GM19438 (cell line): ENCODE measurements around the gene HASPIN.

ENCODE experiments used
- ATAC-seq: cut with Tn5 transposase; IDR thresholded peaks from one replicate; pipeline ENCODE4 v1.9.1; 2021; ENCODE audit warnings: low read depth; ENCODE audit not compliant: unreplicated experiment

The HASPIN gene

DNA sequence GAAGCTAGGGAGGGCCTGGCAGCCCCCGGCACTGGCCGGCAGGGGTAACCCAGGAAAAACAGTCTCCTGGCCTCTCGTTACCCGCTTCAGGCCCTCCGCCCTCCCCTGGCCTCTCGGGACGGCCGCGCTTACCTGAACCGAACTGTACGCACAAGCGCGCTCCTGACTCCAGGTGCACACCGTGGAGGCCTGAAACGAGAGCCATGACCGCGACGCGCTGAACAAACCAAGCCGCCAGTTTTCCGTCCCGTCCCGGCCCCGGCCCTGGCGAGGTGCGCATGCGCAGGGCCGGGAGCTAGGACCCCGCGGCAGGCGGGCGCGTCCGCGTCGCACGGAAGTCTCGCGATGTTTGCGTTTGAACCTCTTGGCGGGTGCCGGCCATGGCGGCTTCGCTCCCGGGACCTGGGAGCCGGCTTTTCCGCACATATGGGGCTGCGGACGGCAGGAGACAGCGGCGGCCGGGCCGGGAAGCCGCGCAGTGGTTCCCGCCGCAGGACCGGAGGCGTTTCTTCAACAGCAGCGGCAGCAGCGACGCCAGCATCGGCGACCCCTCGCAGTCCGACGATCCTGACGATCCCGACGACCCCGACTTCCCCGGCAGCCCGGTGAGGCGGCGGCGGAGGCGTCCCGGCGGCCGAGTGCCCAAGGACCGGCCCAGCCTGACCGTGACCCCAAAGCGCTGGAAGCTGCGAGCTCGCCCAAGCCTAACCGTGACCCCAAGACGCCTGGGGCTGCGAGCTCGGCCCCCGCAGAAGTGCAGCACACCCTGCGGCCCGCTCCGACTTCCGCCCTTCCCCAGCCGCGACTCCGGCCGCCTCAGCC lies at the start of gene HASPIN:
Gene HASPIN (plus strand): TSS at position 348 of the 822 bp plus-strand sequence. CDS start 33 bp downstream, at position 381.
- peak; percentile 82 for ATAC-seq

DNA sequence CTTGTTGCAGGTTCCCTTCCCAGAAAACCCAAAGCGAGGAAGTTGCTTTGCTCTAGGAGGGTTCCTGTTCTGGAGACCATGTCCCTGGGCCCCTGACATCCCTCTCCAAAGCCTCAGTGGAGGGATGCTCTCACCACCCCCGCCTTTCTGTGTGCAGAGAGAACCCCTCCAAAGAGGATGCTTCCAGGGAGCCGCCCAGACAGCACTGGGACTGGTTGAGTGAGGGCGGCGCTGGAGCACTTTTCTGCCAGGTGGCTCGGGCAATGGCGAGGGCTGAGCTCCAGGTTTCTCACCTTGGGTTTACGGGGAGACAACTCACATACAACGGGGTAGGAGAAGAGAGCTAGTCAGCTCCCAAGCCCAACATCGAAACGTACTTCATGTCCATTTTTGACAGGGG lies 47.8 kb upstream of the HASPIN start:
- ATAC-seq = no peak

DNA sequence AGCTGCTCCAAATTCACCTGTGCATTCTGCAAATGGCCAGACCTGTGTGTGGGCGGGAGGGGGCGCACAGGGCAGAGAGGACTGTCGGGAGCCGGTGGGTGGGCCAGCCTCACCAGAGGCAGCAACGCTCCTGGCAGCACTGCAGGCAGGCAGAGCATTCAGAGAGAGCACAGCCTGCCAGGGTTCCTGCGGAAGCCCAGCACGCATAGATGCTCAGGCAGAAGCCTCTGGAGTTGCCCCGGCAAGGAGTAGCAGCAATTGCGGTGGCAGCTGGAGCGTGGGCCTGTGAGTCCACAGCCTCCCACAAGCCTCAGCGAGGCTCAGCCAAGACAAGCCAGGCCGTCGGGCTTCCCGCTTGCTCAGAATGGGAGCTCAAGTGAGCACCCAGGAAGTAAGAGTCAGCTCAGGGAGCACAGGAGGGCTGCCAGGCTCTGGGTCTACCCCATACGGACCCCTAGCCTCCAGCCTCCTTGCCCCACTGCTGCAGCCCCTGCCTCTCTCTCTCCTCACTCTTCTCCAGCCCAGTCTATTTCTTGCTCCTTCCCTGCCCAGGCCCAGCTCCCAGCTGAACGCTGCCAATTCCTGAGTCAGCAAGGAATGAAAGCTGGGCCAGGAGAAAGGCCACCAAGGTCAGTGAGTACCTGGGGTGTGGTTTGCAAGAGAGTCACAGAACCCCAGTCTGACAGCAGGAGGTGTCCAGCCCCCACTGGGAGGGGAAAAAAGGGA lies 45.4 kb upstream of the HASPIN start:
- no peak for ATAC-seq

DNA sequence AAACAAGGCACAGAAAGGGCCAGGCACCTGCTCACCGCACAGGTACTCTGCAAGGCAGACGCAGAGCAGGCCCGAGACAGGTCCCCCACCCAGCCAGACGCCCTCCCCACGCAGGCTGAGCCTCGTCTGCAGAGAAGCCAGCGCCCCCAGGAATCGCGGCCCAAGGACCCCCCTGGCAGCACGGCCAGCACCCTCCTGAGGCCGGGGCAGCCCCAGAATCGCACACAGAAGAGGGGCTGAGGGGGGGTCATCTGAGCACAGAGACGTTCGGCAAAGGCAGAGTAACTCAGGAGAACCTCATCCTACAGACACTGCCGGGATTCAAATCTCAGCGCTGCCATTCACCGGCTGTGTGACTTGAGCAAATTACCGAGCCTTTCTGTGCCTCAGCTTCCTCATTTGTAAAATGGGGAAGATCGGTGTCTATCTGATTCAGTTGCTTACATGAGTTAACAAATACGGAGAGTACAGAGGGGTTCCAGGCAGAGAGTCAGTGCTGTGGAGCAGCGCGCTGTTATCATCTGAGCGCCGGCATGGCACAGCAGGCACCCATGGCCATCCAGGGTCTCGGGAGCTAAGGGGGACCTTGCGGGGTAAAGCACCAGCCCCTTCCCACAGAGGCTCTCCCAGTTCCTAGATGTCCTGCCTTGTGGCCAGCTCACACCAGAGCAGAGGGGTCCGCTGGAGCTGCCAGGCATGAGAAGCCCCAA lies 44.7 kb upstream of the HASPIN start:
- no peak for ATAC-seq

DNA sequence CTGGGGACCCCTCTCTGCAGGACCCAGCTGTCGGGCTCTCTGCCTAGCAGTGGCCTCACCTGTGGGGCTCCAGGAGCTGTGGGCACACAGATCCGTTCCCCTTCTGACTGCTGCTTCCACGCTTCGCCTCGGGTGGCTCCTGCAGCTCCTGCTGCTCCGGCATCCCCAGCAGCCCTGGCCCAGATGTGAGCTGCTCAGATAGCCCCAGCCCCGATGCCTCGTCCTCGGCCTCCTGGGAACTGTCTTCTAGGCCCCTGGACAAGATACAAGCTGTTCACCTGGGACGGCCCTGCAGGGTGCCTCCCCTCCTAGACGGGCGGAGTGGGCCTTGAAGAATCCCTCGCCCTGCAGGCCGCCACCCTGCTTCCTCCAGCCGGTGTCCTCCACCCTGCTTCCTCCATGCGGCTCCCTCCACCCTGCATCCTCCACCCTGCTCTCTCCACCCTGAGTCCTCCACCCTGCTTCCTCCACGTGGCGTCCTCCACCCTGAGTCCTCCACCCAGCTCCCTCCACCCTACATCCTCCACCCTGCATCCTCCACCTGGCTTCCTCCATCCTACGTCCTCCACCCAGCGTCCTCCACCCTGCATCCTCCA lies 44.1 kb upstream of the HASPIN start:
- no peak for ATAC-seq

DNA sequence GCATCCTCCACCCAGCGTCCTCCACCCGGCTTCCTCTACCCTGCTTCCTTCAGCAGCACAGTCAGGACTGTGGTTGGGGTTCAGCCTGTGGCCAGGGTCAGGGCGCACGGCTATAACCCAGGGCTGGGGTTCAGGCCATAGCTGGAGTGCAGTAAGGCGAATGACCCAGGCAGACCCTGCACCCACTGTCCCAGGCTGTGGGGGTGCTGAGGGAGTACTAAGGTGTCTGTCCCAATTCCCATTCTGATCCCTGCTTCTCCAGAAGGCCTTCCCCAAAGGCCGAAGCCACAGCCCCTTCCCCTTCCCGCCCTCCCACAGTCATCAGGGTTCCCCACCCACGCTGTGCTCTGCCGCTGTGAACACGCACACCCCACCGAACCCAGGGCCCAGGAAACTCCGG lies 42.6 kb upstream of the HASPIN start:
- no peak for ATAC-seq

DNA sequence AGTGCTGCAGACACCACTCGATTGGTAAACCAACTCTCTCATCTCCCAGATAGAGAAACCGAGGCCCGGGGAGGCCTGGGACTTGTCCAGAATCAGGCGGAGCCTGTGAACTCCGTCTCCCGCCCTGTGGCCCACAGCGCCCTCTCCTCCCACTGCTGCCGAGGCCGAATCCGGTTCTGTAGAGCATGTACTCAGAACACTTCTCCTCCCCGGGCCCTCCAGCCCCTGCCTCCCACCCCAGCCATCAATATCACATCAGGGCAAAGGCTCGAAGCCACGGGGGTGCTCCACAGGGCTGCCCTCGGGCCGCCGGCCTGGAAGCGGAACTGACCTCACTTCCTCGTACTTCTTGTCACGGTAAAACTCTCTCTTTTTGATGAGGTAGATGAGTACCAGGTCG lies 42.1 kb upstream of the HASPIN start:
- ATAC-seq = no peak

DNA sequence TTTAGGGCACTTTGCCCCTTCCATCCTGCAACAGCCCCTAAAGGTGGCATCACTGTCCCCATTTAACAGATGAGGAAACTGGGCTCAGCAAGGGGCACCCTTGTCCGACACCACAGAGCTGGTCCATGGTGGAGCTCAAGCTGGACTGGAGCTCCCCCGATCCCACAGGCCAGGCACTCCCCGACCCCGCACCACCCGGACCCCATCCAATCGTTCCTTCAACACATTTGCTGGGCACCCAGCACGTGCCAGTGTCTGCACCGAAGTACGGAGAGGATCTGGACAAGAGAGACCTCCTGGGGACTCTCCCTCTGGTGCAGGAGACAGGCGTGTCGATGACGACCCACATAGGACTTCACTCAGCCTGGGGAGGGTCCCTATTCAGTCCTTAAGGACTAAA lies 41.7 kb upstream of the HASPIN start:
- ATAC-seq = no peak

DNA sequence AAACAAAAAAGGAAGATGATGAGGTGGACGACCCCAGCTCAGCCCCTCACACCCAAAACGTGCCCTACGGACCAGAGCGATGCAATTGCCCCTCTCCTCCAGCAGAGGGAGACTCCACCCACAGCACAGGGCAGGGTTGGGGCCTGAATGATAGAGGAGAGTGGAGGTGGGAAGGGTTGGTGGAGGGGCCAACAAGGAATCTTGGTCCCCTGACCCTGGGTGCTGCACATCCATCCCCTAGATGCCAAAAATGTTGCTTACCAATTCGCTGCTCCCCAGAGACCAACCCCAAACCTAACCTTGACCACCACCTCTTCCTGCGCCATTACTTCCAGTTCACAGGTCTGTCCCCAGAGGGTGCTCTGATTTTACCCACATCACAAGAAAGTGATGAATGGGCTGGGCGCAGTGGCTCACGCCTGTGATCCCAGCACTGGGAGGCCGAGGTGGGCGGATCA lies 40.6 kb upstream of the HASPIN start:
- no peak for ATAC-seq

DNA sequence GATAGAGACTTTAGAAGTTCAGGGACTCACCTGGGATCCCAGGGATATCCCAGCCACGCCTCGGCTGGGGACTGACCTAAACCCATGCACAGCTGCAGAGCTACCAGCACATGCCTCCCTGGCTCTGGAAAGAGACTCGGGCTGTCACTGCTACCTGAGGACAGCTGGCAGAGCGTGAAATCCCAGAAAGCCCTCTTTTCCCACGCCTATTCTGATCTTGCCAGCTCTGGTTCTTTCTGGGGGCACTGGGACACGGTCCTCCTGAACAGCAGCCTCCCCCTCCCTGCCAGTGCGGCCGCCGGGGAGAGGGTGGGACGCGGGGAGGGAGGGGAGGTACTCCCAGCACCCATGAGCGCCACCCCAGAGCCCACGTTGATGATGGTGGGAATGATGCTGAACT lies 38.5 kb upstream of the HASPIN start:
- no peak for ATAC-seq

DNA sequence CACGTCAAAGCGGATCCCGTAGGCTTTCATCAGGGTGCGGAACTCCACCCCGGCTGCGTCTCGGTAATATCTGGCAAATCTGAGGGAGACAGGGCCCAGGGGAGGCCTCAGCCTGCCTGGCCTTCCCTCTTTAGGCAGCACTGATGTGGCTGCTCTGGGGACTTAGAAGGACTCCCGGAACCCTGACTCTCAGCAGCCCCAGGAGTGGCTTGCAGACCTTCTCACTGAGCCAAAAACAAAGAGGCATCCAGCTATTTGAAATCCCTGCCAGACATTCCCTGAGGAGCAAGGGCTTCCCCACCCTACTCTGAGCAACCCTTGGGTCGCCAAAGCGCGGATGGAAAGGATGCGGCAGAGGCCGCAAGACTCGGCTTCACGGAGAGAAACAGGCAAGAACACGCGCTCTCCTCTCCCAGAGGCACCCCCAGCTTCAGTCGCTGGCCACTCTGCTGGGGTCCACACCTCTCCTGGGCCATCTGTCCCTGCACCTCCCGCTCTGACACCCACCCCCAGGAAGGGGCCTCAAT lies 35.6 kb upstream of the HASPIN start:
- ATAC-seq = no peak

DNA sequence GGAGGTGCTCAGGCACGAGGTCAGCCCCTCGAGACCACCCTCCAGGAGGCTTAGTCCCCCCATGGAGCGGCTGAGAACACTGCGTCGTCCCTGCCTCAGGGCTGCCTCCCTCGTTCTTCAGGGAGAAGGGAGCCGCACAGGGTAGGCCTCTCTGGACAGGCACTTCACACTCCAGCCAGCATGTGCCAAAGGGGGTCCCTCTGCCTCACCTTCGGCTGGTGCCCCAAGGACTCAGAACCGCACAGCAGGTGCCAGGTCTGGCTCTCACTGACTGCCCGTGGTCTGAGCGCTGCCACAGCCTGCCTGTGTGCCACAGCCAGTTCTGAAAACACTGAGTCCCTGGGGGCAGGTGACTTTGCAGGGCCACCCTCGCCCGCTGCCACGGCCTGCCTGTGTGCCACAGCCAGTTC lies 34.8 kb upstream of the HASPIN start:
- no peak for ATAC-seq

DNA sequence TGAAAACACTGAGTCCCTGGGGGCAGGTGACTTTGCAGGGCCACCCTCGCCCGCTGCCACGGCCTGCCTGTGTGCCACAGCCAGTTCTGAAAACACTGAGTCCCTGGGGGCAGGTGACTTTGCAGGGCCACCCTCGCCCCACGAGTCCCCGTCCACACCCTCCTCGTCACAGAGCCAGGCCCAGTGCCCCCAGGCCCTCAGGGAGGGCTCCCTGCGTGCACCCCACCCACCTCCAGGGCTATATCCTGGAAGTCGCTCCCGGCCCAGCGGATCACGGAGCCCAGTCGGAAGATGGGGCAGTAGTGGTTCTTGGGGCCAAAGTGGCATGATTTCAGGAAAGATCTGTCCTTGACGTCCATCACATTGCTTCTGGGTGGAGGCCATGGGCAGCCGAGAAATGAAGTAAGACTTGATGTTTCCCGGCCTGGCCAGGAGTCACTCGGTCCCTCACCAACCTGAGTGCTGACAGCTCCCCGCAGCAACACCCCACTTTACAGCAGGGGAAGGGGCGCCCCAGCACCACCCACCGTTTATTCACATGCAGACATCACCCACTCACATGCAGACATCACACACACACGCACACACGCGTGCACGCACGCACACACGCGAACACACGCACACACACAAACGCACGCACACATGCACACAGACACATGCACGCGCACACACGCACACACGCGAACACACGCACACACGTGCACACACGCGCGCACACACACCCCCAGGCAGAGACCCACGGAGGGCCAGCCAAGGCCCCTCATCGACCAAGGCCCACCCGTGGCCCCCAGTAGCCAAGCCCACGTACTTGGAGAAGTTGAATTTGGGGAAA lies 34.2 kb upstream of the HASPIN start:
- no peak for ATAC-seq

DNA sequence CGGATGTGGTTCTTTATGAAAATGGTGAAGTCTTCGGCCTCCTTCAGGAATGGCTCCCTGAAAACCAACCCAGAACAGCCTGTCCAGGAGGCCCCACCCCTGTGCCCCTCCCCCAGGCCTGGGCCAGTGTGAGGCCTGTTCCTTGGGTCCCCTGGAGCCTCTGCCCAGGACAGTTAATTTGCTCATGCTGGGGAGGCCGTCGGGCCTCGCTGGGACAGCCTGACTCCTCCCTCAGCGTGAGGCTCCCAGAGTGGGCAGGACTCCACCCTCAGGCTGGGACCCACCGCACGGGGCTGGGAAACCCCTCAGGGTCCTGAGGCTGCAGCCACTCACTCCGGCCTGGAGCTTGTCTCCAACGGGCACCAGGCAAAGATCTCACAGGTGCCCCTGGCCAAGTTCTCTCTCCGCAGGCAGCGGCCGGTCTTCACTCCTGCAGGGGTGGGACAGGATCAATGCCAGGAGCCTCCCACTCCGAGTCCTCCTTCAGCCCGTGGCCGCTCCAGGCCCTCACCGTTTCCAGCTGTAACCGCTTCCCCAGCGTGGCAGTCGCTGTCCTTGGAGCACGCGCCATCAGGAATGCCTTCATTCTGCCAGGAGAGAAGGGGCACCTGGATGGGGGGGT lies 33.5 kb upstream of the HASPIN start:
- no peak for ATAC-seq

DNA sequence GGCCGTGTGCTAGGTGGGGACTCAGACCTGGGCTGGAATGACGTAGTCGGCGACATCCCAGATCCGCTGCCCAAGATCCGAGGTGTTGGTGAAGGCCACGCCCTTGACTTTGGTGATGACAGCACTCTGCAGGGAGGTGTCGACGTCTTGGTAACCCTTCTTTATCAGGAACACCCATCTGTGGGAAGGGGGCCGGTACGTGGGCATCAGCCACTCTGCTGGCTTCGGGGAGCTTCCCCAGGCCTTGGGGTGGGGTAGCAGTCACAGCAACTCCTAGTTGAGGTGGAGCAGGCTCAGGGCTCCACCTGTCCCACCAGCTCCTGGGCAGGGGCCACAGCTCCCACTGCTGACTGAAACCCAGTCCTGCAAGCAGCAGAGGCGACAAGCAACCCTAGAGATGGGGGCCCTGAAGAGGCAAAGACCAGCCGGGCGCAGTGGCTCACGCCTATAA lies 32.1 kb upstream of the HASPIN start:
- ATAC-seq = no peak

DNA sequence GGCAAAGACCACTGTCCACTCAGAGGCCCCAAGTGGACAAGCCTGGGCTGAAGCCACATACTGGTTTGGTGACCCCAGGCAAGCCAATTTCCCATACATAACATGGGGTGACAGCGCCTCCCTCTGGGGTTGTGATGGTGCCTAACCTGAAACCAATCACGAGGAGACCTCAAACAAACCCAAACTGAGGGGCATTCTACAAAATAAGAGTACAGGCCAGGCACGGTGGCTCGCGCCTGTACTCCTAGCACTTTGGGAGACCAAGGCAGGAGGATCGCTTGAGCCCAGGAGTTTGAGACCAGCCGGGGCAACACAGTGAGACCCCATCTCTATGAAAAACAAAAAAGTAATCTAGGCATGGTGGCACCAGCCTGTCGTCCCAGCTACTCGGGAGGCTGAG lies 31.4 kb upstream of the HASPIN start:
- ATAC-seq = no peak

DNA sequence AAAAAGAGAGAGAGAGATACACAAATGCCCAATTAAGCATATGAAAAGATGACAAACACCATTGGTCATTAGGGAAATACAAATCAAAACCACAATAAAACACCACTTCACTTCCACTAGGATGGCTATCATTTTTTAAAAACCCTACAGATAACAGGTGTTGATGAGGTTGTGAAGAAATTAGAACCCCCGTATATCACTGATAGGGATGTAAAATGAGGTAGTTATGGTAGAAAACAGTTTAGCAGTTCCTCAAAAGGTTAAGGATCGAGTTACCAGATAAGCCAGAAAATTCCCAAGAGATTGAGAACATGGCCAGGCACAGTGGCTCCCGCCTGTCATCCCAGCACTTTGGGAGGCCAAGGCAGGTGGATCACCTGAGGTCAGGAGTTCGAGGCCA lies 30.6 kb upstream of the HASPIN start:
- no peak for ATAC-seq

DNA sequence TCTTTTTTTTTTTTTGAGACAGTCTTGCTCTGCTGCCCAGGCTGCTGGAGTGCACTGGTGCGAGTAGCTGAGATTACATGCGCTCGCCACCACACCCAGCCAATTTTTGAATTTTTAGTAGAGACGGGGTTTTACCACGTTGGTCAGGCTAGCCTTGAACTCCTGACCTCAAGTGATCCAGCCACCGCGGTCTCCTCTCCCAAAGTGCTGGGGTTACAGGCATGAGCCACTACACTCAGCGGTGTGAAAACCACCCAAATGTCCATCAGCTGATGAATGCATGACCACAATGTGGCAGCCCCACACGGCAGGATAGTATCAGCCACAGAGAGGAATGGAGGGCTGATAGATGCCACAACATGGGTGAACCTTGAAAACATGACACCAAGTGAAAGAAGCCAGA lies 29.9 kb upstream of the HASPIN start:
- no peak for ATAC-seq

DNA sequence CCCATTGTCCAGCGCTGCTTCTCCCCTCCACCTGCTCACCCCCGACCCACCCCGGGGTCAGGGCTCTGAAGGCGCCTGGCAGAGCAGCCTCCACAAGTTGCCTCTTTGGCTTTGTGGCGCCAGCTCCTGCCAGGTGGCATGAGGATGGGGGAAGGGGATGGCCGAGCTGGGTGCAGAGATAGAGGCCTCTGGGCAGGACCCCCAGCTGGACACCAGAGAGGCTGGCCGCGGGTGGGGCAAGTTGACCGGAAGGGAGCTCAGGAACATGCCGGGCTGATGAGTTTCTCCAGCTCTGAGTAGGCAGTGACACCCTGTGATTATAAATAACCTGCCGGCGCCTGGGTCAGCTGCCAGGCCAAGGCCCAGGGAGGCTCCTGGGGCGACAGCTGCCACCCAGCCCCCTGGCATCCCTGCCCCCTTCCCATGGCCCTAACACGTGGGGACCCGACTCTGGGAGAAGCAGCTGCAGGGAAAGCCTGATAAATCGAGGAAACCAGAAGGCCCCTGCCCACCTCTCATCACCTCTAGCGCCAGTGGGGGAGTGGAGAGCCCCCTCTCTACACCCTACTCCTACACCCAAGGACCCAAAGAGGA lies 28.5 kb upstream of the HASPIN start:
- no peak for ATAC-seq
